ENCODE results near the gene IGFBPL1.

Gene IGFBPL1

DNA sequence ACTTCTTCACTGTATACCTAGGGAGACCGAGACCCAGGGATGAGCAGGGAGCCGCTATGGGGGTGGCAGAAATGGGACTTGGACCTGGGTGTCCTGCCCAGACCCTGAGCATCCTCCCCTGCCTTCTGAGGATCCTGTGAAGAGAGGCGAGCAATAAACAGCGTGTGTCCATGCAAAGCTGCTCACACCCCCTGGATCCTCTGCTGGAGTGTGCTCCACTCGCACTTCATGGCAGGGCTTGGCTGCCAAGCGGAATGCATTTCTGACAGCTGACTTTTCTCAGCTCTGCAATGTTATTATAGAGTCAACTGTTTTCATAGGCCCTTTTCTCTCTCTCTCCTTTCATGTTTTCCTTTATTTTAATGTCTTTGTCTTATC lies 62.8 kb downstream of the IGFBPL1 start:
- Histone ChIP-seq H3K4me2 (ENCODE audit: low read length) (no peak overlapping the region), H3K27ac (no peak overlapping the region), H3K4me1 (no peaks in the 10 kb centered on the region), H2AFZ (no peak overlapping the region), H3K9me3 (ENCODE audit: control insufficient read depth, low read length) (no peaks in the 10 kb centered on the region), H3K36me3 (ENCODE audit: control insufficient read depth, insufficient read depth, low read length) (no peaks in the 10 kb centered on the region), H3K9ac (no peak overlapping the region), H3K27me3 (ENCODE audit: control insufficient read depth, insufficient read depth, low read length) (no peaks in the 10 kb centered on the region), H3K4me3 (ENCODE audit: low read depth, low read length) (no peak overlapping the region), H3K79me2 (no peaks in the 10 kb centered on the region)
- TF ChIP-seq, protein P1, sequence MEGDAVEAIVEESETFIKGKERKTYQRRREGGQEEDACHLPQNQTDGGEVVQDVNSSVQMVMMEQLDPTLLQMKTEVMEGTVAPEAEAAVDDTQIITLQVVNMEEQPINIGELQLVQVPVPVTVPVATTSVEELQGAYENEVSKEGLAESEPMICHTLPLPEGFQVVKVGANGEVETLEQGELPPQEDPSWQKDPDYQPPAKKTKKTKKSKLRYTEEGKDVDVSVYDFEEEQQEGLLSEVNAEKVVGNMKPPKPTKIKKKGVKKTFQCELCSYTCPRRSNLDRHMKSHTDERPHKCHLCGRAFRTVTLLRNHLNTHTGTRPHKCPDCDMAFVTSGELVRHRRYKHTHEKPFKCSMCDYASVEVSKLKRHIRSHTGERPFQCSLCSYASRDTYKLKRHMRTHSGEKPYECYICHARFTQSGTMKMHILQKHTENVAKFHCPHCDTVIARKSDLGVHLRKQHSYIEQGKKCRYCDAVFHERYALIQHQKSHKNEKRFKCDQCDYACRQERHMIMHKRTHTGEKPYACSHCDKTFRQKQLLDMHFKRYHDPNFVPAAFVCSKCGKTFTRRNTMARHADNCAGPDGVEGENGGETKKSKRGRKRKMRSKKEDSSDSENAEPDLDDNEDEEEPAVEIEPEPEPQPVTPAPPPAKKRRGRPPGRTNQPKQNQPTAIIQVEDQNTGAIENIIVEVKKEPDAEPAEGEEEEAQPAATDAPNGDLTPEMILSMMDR (IDR thresholded peaks at IDR 0.05): no peak

DNA sequence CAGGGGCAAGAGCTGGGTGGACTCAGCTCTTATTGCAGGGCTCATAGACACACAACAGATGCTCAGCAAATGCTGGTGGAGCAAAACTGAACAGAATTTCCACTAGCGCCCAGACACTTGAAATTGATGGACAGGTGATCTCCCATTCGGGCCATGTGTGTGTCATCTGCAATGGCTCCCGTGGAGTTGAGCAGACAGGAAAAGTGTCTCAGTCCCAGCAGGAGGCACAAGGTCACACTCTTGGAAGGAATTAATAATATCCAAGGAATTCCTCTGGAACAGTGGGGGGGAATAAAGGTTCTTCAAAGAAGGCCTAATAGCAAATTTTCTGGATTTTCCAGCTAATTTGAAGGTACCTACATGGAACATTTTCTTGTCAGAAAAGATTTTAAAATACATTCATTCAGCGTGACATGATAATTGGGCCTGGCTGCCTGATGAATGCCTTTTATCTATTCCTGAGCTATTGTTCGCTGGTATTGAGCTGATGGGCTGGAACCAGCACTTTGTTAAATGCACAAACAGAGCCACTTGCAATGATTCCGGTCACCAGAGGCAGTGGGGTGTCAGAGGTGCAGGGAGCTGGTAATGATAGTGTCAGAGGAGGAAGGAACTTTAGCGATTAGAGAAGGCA lies 63.3 kb downstream of the IGFBPL1 start:
- no peaks in the 10 kb centered on the region for H3K79me2 ChIP-seq
- no peaks in the 10 kb centered on the region for H3K36me3 ChIP-seq (ENCODE audit: control insufficient read depth, insufficient read depth, low read length)
- H3K4me3 ChIP-seq (ENCODE audit: low read depth, low read length): no peak overlapping the region
- no peak overlapping the region for H2AFZ ChIP-seq
- H3K4me2 ChIP-seq (ENCODE audit: low read length): no peak overlapping the region
- TF ChIP-seq, protein P1 (IDR thresholded peaks at IDR 0.05): no peak
- no peak overlapping the region for H3K27ac ChIP-seq
- H3K9ac ChIP-seq: no peak overlapping the region
- no peaks in the 10 kb centered on the region for H3K9me3 ChIP-seq (ENCODE audit: control insufficient read depth, low read length)
- H3K4me1 ChIP-seq: no peaks in the 10 kb centered on the region
- no peaks in the 10 kb centered on the region for H3K27me3 ChIP-seq (ENCODE audit: control insufficient read depth, insufficient read depth, low read length)

DNA sequence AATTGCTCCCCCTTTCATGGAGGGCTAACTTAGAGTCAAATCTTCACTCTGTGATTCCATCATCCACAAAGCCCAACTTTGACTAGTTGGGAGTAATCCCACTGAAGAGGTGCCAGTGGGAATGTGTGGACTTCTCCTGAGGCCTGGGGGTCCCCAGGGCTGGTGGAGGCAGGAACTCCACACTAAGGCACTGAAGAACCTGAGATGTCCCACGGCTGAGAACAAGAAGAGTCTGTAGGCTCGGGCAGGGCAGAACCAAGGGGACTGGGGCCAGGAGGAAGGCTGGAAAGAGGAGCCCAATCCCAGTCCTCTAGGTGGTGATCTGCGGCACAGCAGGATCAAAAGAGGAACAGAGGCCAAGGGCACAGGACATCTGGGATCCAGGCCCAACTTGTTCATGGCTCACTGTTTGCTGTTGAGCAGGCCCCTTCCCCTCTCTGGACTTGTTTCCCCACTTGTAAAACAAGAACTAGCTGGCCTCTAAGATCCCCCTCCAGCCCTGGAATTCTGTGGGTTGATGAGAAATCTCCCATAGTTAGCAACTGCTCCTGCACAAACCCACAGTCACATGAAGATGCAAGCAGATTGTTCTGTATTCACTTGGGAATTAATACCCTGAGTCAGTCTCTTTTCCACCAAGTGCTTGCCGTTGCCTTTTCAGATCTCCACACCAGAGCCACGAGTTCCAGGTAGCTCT lies 64.4 kb downstream of the IGFBPL1 start:
- Histone ChIP-seq H3K36me3 (ENCODE audit: control insufficient read depth, insufficient read depth, low read length) (no peaks in the 10 kb centered on the region), H3K4me2 (ENCODE audit: low read length) (no peak overlapping the region), H2AFZ (no peak overlapping the region), H3K27me3 (ENCODE audit: control insufficient read depth, insufficient read depth, low read length) (no peaks in the 10 kb centered on the region), H3K9ac (no peak overlapping the region), H3K27ac (no peak overlapping the region), H3K9me3 (ENCODE audit: control insufficient read depth, low read length) (no peaks in the 10 kb centered on the region), H3K79me2 (no peaks in the 10 kb centered on the region), H3K4me1 (no peaks in the 10 kb centered on the region), H3K4me3 (ENCODE audit: low read depth, low read length) (no peak overlapping the region)
- TF ChIP-seq, protein P1 (IDR thresholded peaks at IDR 0.05): no peak

DNA sequence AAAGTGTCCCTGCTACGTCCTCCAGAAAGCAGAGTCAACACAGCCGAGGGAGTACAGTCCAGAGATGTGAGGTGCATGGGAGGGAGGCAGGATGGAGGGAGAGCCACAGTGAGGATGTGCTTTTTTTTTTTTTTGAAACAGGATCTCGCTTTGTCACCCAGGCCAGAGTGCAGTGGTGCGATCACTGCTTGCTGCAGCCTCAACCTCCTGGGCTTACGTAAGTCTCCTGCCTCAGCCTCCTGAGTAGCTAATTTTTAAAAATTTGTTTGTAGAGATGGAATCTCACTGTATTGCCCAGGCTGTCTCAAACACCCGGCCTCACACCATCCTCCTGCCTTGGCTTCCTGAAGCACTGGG lies 65.0 kb downstream of the IGFBPL1 start:
- H3K27ac ChIP-seq: no peak overlapping the region
- no peaks in the 10 kb centered on the region for H3K4me1 ChIP-seq
- H3K4me2 ChIP-seq (ENCODE audit: low read length): no peak overlapping the region
- no peak overlapping the region for H2AFZ ChIP-seq
- TF ChIP-seq, protein P1 (IDR thresholded peaks at IDR 0.05): no peak
- no peaks in the 10 kb centered on the region for H3K36me3 ChIP-seq (ENCODE audit: control insufficient read depth, insufficient read depth, low read length)
- H3K79me2 ChIP-seq: no peaks in the 10 kb centered on the region
- H3K4me3 ChIP-seq (ENCODE audit: low read depth, low read length): no peak overlapping the region
- H3K9ac ChIP-seq: no peak overlapping the region
- H3K9me3 ChIP-seq (ENCODE audit: control insufficient read depth, low read length): no peaks in the 10 kb centered on the region
- H3K27me3 ChIP-seq (ENCODE audit: control insufficient read depth, insufficient read depth, low read length): no peaks in the 10 kb centered on the region

Measured in parathyroid adenoma (tissue), 2 donors.